ENCODE measurements around the gene DLGAP1. TPM values are rescaled to one million over a fixed set of nuclear protein-coding genes. Genes with fewer than 3 reads are reported as not detected.

The DLGAP1 gene
- total and polyA plus RNA-seq, 2 experiments from 2014 or later: 17.0 to 48.5 TPM

GRCh38 chr18:3973191-3973850 is 481.8 kb downstream of the DLGAP1 start:
- peaks cover 3% of the 10 kb centered on the region; the same call in 1 of the 2 replicates for H3K4me1 ChIP-seq (ENCODE audit: insufficient read depth)
- H4K20me1 ChIP-seq (replicated peaks; ENCODE audit: insufficient read depth): 0 out of 2 replicates have a peak, but pooled peaks cover 4% of the 10 kb centered on the region
- 0 out of 3 replicates have a peak, but pooled peaks have one; percentile 20 for ATAC-seq
- TF ChIP-seq CREB1 (CRISPR knock-in tag; IDR thresholded peaks at IDR 0.05; ENCODE audit: low read depth) (no peak), JUNB (IDR thresholded peaks at IDR 0.05; ENCODE audit: unreplicated experiment) (no peak)
- TF ChIP-seq, protein P1, sequence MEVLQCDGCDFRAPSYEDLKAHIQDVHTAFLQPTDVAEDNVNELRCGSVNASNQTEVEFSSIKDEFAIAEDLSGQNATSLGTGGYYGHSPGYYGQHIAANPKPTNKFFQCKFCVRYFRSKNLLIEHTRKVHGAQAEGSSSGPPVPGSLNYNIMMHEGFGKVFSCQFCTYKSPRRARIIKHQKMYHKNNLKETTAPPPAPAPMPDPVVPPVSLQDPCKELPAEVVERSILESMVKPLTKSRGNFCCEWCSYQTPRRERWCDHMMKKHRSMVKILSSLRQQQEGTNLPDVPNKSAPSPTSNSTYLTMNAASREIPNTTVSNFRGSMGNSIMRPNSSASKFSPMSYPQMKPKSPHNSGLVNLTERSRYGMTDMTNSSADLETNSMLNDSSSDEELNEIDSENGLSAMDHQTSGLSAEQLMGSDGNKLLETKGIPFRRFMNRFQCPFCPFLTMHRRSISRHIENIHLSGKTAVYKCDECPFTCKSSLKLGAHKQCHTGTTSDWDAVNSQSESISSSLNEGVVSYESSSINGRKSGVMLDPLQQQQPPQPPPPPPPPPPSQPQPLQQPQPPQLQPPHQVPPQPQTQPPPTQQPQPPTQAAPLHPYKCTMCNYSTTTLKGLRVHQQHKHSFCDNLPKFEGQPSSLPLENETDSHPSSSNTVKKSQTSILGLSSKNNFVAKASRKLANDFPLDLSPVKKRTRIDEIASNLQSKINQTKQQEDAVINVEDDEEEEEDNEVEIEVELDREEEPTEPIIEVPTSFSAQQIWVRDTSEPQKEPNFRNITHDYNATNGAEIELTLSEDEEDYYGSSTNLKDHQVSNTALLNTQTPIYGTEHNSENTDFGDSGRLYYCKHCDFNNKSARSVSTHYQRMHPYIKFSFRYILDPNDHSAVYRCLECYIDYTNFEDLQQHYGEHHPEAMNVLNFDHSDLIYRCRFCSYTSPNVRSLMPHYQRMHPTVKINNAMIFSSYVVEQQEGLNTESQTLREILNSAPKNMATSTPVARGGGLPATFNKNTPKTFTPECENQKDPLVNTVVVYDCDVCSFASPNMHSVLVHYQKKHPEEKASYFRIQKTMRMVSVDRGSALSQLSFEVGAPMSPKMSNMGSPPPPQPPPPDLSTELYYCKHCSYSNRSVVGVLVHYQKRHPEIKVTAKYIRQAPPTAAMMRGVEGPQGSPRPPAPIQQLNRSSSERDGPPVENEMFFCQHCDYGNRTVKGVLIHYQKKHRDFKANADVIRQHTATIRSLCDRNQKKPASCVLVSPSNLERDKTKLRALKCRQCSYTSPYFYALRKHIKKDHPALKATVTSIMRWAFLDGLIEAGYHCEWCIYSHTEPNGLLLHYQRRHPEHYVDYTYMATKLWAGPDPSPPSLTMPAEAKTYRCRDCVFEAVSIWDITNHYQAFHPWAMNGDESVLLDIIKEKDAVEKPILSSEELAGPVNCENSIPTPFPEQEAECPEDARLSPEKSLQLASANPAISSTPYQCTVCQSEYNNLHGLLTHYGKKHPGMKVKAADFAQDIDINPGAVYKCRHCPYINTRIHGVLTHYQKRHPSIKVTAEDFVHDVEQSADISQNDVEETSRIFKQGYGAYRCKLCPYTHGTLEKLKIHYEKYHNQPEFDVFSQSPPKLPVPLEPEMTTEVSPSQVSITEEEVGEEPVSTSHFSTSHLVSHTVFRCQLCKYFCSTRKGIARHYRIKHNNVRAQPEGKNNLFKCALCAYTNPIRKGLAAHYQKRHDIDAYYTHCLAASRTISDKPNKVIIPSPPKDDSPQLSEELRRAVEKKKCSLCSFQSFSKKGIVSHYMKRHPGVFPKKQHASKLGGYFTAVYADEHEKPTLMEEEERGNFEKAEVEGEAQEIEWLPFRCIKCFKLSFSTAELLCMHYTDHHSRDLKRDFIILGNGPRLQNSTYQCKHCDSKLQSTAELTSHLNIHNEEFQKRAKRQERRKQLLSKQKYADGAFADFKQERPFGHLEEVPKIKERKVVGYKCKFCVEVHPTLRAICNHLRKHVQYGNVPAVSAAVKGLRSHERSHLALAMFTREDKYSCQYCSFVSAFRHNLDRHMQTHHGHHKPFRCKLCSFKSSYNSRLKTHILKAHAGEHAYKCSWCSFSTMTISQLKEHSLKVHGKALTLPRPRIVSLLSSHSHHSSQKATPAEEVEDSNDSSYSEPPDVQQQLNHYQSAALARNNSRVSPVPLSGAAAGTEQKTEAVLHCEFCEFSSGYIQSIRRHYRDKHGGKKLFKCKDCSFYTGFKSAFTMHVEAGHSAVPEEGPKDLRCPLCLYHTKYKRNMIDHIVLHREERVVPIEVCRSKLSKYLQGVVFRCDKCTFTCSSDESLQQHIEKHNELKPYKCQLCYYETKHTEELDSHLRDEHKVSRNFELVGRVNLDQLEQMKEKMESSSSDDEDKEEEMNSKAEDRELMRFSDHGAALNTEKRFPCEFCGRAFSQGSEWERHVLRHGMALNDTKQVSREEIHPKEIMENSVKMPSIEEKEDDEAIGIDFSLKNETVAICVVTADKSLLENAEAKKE (CRISPR knock-in tag; IDR thresholded peaks at IDR 0.05): no peak
- TF ChIP-seq, protein P2, sequence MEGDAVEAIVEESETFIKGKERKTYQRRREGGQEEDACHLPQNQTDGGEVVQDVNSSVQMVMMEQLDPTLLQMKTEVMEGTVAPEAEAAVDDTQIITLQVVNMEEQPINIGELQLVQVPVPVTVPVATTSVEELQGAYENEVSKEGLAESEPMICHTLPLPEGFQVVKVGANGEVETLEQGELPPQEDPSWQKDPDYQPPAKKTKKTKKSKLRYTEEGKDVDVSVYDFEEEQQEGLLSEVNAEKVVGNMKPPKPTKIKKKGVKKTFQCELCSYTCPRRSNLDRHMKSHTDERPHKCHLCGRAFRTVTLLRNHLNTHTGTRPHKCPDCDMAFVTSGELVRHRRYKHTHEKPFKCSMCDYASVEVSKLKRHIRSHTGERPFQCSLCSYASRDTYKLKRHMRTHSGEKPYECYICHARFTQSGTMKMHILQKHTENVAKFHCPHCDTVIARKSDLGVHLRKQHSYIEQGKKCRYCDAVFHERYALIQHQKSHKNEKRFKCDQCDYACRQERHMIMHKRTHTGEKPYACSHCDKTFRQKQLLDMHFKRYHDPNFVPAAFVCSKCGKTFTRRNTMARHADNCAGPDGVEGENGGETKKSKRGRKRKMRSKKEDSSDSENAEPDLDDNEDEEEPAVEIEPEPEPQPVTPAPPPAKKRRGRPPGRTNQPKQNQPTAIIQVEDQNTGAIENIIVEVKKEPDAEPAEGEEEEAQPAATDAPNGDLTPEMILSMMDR (conservative IDR thresholded peaks at IDR 0.05; ENCODE audit: low read depth in 2 of 2): no peak
- TF ChIP-seq, protein P3, sequence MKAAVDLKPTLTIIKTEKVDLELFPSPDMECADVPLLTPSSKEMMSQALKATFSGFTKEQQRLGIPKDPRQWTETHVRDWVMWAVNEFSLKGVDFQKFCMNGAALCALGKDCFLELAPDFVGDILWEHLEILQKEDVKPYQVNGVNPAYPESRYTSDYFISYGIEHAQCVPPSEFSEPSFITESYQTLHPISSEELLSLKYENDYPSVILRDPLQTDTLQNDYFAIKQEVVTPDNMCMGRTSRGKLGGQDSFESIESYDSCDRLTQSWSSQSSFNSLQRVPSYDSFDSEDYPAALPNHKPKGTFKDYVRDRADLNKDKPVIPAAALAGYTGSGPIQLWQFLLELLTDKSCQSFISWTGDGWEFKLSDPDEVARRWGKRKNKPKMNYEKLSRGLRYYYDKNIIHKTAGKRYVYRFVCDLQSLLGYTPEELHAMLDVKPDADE (IDR thresholded peaks at IDR 0.05): no peak
- H3K4me2 ChIP-seq: no peak overlapping the region
- no peaks in the 10 kb centered on the region for H3K36me3 ChIP-seq (ENCODE audit: insufficient read depth)
- Mint-ChIP-seq H3K4me3 (no peak overlapping the region), H3K36me3 (ENCODE audit: low read depth) (peaks cover 5% of the 10 kb centered on the region), H3K4me1 (peaks cover 18% of the 10 kb centered on the region), H3K9me3 (no peaks in the 10 kb centered on the region), H3K27ac (no peak overlapping the region), H3K27me3 (ENCODE audit: insufficient read depth, low read depth, poor library complexity) (no peaks in the 10 kb centered on the region)
- H3K27ac ChIP-seq (ENCODE audit: low read depth): no peak overlapping the region
- no peaks in the 10 kb centered on the region for H3K79me2 ChIP-seq (replicated peaks; ENCODE audit: insufficient read depth)
- H3K27me3 ChIP-seq (ENCODE audit: insufficient read depth): no peaks in the 10 kb centered on the region
- no peak overlapping the region for H2AFZ ChIP-seq
- H3K9me2 ChIP-seq (ENCODE audit: insufficient read depth): no peaks in the 10 kb centered on the region
- no peak for DNase-seq (ENCODE audit: low spot score)
- no peak overlapping the region for H3K4me3 ChIP-seq
- no peaks in the 10 kb centered on the region for H3F3A ChIP-seq (replicated peaks; ENCODE audit: low read depth)

Data from GM23338 (cell line).